Measurements from ENCODE around the gene BARX2. TPM values are rescaled to one million over a fixed set of nuclear protein-coding genes. Genes with fewer than 3 reads are reported as not detected.

The BARX2 gene
- total RNA-seq, 1 experiment from 2014 or later = 13.4 TPM

- CTCF ChIA-PET = interaction anchor here (0.6 to 0.8 kb wide), 2 partner anchors 11 kb away, joined by 3 to 5 read pairs; partner anchors contain the start of gene BARX2
These were observed 11.4 kb upstream of the BARX2 start for GRCh38 chr11:129364143-129364654.

DNA sequence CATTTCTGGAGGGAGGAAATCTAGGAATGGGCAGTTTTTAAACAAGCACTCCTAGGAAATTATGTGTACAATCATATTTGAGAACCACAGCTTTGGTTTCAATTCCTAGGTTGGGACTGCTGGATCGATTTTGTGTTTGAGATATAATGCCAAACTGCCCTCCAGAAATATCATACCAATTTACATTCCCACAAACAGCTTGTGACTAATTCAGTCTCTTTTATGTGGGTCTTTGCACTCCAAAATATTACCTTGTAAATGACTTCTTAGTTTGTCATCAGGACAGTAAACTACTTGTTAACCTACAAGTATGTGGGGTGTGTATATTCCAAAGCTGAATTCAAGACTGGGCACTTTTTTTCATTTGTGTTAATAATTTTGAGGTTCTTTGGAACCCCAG lies 9.8 kb upstream of the BARX2 start:
- H3K4me2 ChIP-seq = peak overlapping the region; percentile 56

More at GRCh38 chr11:129364143-129364654, 11.4 kb upstream of the BARX2 start:
- Histone ChIP-seq H2AFZ (no peak overlapping the region; the same call in 1 of the 2 replicates), H3F3A (ENCODE audit: insufficient read depth, low read depth) (peaks cover 17% of the 10 kb centered on the region; the same call in 1 of the 2 replicates), H3K9me2 (ENCODE audit: insufficient read depth) (no peaks in the 10 kb centered on the region), H3K9me3 (ENCODE audit: insufficient read depth, low read depth) (peaks cover 12% of the 10 kb centered on the region; the same call in 1 of the 2 replicates), H3K4me1 (replicated peaks; ENCODE audit: insufficient read depth) (peaks cover 42% of the 10 kb centered on the region), H3K4me2 (peak overlapping the region; percentile 58), H3K79me2 (ENCODE audit: low read depth) (no peaks in the 10 kb centered on the region), H3K27ac (no peak overlapping the region), H4K20me1 (ENCODE audit: insufficient read depth) (no peaks in the 10 kb centered on the region), H3K36me3 (ENCODE audit: low read depth) (no peaks in the 10 kb centered on the region), H3K27me3 (ENCODE audit: insufficient read depth, low read depth) (no peaks in the 10 kb centered on the region), H3K4me3 (no peak overlapping the region)
- intact Hi-C loops (cut with micrococcal nuclease; ENCODE audit: unreplicated experiment) = loop anchor here (1.0 to 10.0 kb wide), 4 partner anchors 247 to 481 kb away; no protein-coding TSS in a partner anchor
- DNase-seq = peak; percentile 85 to 87
- no peak for TF ChIP-seq EZH2 (IDR thresholded peaks at IDR 0.05; ENCODE audit: low read depth)
- TF ChIP-seq, protein P1, sequence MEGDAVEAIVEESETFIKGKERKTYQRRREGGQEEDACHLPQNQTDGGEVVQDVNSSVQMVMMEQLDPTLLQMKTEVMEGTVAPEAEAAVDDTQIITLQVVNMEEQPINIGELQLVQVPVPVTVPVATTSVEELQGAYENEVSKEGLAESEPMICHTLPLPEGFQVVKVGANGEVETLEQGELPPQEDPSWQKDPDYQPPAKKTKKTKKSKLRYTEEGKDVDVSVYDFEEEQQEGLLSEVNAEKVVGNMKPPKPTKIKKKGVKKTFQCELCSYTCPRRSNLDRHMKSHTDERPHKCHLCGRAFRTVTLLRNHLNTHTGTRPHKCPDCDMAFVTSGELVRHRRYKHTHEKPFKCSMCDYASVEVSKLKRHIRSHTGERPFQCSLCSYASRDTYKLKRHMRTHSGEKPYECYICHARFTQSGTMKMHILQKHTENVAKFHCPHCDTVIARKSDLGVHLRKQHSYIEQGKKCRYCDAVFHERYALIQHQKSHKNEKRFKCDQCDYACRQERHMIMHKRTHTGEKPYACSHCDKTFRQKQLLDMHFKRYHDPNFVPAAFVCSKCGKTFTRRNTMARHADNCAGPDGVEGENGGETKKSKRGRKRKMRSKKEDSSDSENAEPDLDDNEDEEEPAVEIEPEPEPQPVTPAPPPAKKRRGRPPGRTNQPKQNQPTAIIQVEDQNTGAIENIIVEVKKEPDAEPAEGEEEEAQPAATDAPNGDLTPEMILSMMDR (conservative IDR thresholded peaks at IDR 0.05) = peak; percentile 97
- POLR2A ChIA-PET (ENCODE audit: unreplicated experiment) = interaction anchor here (1.0 kb wide), 1 partner anchor 12 kb away, joined by 3 read pairs; the partner anchor contains the start of gene BARX2
- BruUV-seq (replicated peaks) = no TSS peak

DNA sequence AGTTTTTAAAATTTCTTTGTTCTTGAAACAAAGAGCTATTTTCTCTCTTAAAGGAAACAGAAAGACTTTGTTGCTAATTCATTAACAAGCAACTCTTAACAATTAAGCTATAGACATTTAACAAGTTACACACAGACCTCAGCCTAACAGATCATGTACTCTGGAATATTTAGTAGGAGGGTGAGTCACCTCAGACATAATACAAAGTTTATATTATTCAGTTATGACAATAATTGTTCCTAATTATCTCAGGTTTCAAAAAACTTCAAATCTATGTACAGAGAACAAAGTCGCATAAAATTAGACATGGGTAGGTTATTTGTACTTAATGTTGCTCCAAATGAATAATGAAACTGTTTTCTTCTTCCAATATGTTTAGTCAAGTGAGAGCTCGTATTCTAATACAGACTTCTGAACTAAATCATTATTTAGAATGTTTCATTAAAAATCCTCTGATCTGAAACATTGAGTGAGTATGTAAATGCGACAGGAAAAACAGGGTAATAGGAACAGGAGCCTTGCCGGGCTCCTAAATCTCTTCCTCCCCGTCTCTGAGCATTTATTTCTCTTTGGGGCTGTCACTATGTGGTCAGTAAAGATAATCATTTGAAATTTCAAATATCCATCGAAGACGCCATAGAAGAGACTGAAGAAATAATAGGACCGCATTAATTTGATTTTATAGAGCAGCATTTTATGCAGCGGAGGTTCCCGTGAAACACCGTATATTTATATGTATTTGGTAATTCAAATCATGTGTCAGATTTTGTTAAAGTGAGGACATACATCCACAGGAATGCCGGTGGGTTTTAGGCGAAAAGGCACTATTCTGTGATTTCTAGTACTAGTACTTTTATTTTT lies 8.7 kb upstream of the BARX2 start:
- Histone ChIP-seq H3K27me3 (ENCODE audit: insufficient read depth, low read depth) (peaks cover 1% of the 10 kb centered on the region; the same call in 1 of the 2 replicates), H3K4me1 (replicated peaks; ENCODE audit: insufficient read depth) (peaks cover 48% of the 10 kb centered on the region), H2AFZ (no peak overlapping the region), H3K4me2 (no peak overlapping the region), H3K79me2 (ENCODE audit: low read depth) (no peaks in the 10 kb centered on the region), H3K9me2 (ENCODE audit: insufficient read depth) (no peaks in the 10 kb centered on the region), H4K20me1 (ENCODE audit: insufficient read depth) (no peaks in the 10 kb centered on the region), H3K9me3 (ENCODE audit: insufficient read depth, low read depth) (no peaks in the 10 kb centered on the region), H3K36me3 (ENCODE audit: low read depth) (no peaks in the 10 kb centered on the region), H3K27ac (no peak overlapping the region), H3K4me3 (no peak overlapping the region), H3F3A (ENCODE audit: insufficient read depth, low read depth) (peaks cover 21% of the 10 kb centered on the region; the same call in 1 of the 2 replicates)
- BruUV-seq (replicated peaks) = no TSS peak
- TF ChIP-seq, protein P1 (conservative IDR thresholded peaks at IDR 0.05) = no peak
- TF ChIP-seq EZH2 (IDR thresholded peaks at IDR 0.05; ENCODE audit: low read depth) = no peak
- intact Hi-C loops (cut with micrococcal nuclease; ENCODE audit: unreplicated experiment) = loop anchor here (10.0 kb wide), 1 partner anchor 478 kb away; no protein-coding TSS in a partner anchor
- peak in 1 of 2 experiments; percentile 35 for DNase-seq
- CTCF ChIA-PET = interaction anchor here (0.5 to 1.1 kb wide), 5 partner anchors 52 to 482 kb away, joined by 3 to 12 read pairs (median 4); no protein-coding TSS in a partner anchor
- POLR2A ChIA-PET (ENCODE audit: unreplicated experiment) = no interaction called here

More for the DNA sequence above, 9.8 kb upstream of the BARX2 start:
- H3K4me3 ChIP-seq = no peak overlapping the region
- H3K9me3 ChIP-seq (ENCODE audit: insufficient read depth, low read depth) = 0 out of 2 replicates have a peak, but pooled peaks cover 1% of the 10 kb centered on the region
- H3F3A ChIP-seq (ENCODE audit: insufficient read depth, low read depth) = peaks cover 21% of the 10 kb centered on the region; the same call in 1 of the 2 replicates
- H2AFZ ChIP-seq = no peak overlapping the region
- no peaks in the 10 kb centered on the region for H3K36me3 ChIP-seq (ENCODE audit: low read depth)
- H4K20me1 ChIP-seq (ENCODE audit: insufficient read depth) = no peaks in the 10 kb centered on the region
- no peaks in the 10 kb centered on the region for H3K79me2 ChIP-seq (ENCODE audit: low read depth)
- DNase-seq = peak in 1 of 2 experiments; percentile 97
- BruUV-seq (replicated peaks) = no TSS peak
- TF ChIP-seq, protein P1 (conservative IDR thresholded peaks at IDR 0.05) = no peak
- TF ChIP-seq EZH2 (IDR thresholded peaks at IDR 0.05; ENCODE audit: low read depth) = no peak
- ChIA-PET POLR2A (ENCODE audit: unreplicated experiment) (no interaction called here), CTCF (no interaction called here)
- H3K27me3 ChIP-seq (ENCODE audit: insufficient read depth, low read depth) = no peaks in the 10 kb centered on the region
- intact Hi-C loops (cut with micrococcal nuclease; ENCODE audit: unreplicated experiment) = loop anchor here (10.0 kb wide), 1 partner anchor 479 kb away; no protein-coding TSS in a partner anchor
- peaks cover 48% of the 10 kb centered on the region for H3K4me1 ChIP-seq (replicated peaks; ENCODE audit: insufficient read depth)
- no peaks in the 10 kb centered on the region for H3K9me2 ChIP-seq (ENCODE audit: insufficient read depth)
- no peak overlapping the region for H3K27ac ChIP-seq

Measured in PC-9 (cell line).